B cell (primary cell): ENCODE data around the gene USP6. TPM values are rescaled to one million over a fixed set of nuclear protein-coding genes. Genes with fewer than 3 reads are reported as not detected.
"Not testable (repeated sequence)": the region's sequence is repeated elsewhere in the genome, so short reads cannot be mapped to it uniquely, and the experiment has no call there.

Experiments used
- ATAC-seq: fragments of 200-7000 bp; cut with Tn5 transposase; one replicate; pipeline ENCODE4 v1.10.0; 2021; ENCODE audit warnings: low read depth, mild to moderate bottlenecking, moderate number of reproducible peaks, moderate library complexity
- CTCF ChIA-PET: fragments of 350-600 bp; sonication (Branson Sonifier 250); formaldehyde crosslinking; loops from one replicate; lab custom pipeline; 2021; ENCODE audit warnings: antibody characterized with exemption, inconsistent platforms; lab: Charles Lee
- POLR2A ChIA-PET: fragments of 350-600 bp; sonication (Branson Sonifier 250); formaldehyde crosslinking; loops from one replicate; lab custom pipeline; 2021; ENCODE audit warnings: antibody characterized with exemption; lab: Charles Lee
- DNase-seq: peaks from one replicate; pipeline ENCODE4 v3.0.0; 2013
- H2AFZ ChIP-seq: 2 replicates; pipeline ENCODE4 v1.6.1; 2012; ENCODE audit warnings: mild to moderate bottlenecking, low read depth, low read length; ENCODE audit not compliant: insufficient read depth, poor library complexity, severe bottlenecking
- H3K27ac ChIP-seq, 2 donors: 1 replicate in 1 of 2; 2 replicates in 1 of 2; pipeline ENCODE4 v1.5.1; 2012 to 2013; ENCODE audit warnings: low read length in 2 of 2, mild to moderate bottlenecking in 2 of 2, moderate library complexity in 1 of 2
- H3K27me3 ChIP-seq, 4 experiments: fragments of 200-600 bp in 1 of 4; sonication (generic) in 1 of 4; replicated peaks in 1 of 4; 1 replicate in 2 of 4; 2 replicates in 2 of 4; pipeline versions ENCODE4 v1.6.1 to v1.7.0; 2013 to 2016; ENCODE audit warnings: low read length in 3 of 4, mild to moderate bottlenecking in 2 of 4, mixed read lengths in 1 of 4, moderate library complexity in 1 of 4; ENCODE audit not compliant: insufficient read depth in 4 of 4, control insufficient read depth in 3 of 4; ENCODE audit errors: control extremely low read depth in 1 of 4
- H3K36me3 ChIP-seq, 2 experiments: replicated peaks in 1 of 2; 1 replicate in 1 of 2; 2 replicates in 1 of 2; pipeline versions ENCODE4 v1.6.1 to v1.7.1; 2013; ENCODE audit warnings: low read length in 1 of 2; ENCODE audit not compliant: insufficient read depth in 2 of 2, control insufficient read depth in 1 of 2; ENCODE audit errors: control extremely low read depth in 1 of 2, extremely low read depth in 1 of 2
- H3K4me1 ChIP-seq, 2 donors: fragments of 200-600 bp in 1 of 2; sonication (generic) in 1 of 2; 1 replicate in 1 of 2; 2 replicates in 1 of 2; pipeline versions ENCODE4 v1.5.1 to v1.6.1; 2013 to 2017; ENCODE audit warnings: low read length in 2 of 2; ENCODE audit not compliant: control insufficient read depth in 2 of 2, insufficient read depth in 2 of 2
- H3K4me2 ChIP-seq: replicated peaks from 2 replicates; pipeline ENCODE3; 2012; ENCODE audit warnings: mild to moderate bottlenecking, low read depth, low read length; ENCODE audit not compliant: poor library complexity, severe bottlenecking
- H3K4me3 ChIP-seq, 5 experiments: fragments of 200-600 bp in 1 of 5; sonication (generic) in 1 of 5; 1 replicate in 3 of 5; 2 replicates in 2 of 5; pipeline versions ENCODE4 v1.5.1 to v1.7.0; 2011 to 2016; ENCODE audit warnings: low read length in 4 of 5, mild to moderate bottlenecking in 4 of 5, low read depth in 2 of 5, control low read depth in 1 of 5, moderate library complexity in 1 of 5; ENCODE audit not compliant: insufficient read depth in 1 of 5; ENCODE audit errors: control extremely low read depth in 1 of 5, extremely low read depth in 1 of 5
- H3K79me2 ChIP-seq: fragments of 200-600 bp; sonication (generic); one replicate; pipeline ENCODE4 v1.6.0; 2016; ENCODE audit warnings: low read length; ENCODE audit not compliant: control insufficient read depth, insufficient read depth
- H3K9ac ChIP-seq: fragments of 200-600 bp; sonication (generic); 2 replicates; pipeline ENCODE4 v1.6.1; 2017; ENCODE audit warnings: mild to moderate bottlenecking, low read length, moderate library complexity
- H3K9me3 ChIP-seq, 3 donors: one replicate each; pipeline versions ENCODE4 v1.6.1 to v1.7.1; 2013; ENCODE audit warnings: low read length in 2 of 3; ENCODE audit not compliant: control insufficient read depth in 2 of 3, insufficient read depth in 1 of 3; ENCODE audit errors: control extremely low read depth in 1 of 3
- H4K20me1 ChIP-seq: 2 replicates; pipeline ENCODE4 v1.6.0; 2012; ENCODE audit warnings: mild to moderate bottlenecking, low read length; ENCODE audit not compliant: insufficient read depth, control insufficient read depth, poor library complexity, severe bottlenecking
- H3K27ac Mint-ChIP-seq: one replicate; pipeline ENCODE4 v1.8.0; 2021; ENCODE audit warnings: mixed read lengths
- H3K27me3 Mint-ChIP-seq: one replicate; pipeline ENCODE4 v1.8.0; 2021; ENCODE audit warnings: mixed read lengths
- H3K4me1 Mint-ChIP-seq: one replicate; pipeline ENCODE4 v1.8.0; 2021; ENCODE audit warnings: mixed read lengths
- H3K4me3 Mint-ChIP-seq: one replicate; pipeline ENCODE4 v1.8.0; 2021; ENCODE audit warnings: mixed read lengths
- H3K9me3 Mint-ChIP-seq: one replicate; pipeline ENCODE4 v1.8.0; 2022; ENCODE audit warnings: mixed read lengths; ENCODE audit not compliant: insufficient read depth
- CTCF ChIP-seq: fragments of 200-600 bp; IDR thresholded peaks from one replicate; pipeline ENCODE4 v1.8.0; 2022; ENCODE audit warnings: antibody characterized with exemption, mild to moderate bottlenecking
- EZH2 ChIP-seq: IDR thresholded peaks from 2 replicates; pipeline ENCODE4 v1.6.1; 2012; ENCODE audit warnings: borderline replicate concordance, low read depth, mild to moderate bottlenecking, moderate library complexity, low read length; ENCODE audit not compliant: insufficient read depth, poor library complexity, severe bottlenecking
- whole genome bisulfite sequencing: methylation state at CpG from one replicate; pipeline ENCODE4 v1.1.5; 2013; ENCODE audit warnings: missing lambda C conversion rate; ENCODE audit not compliant: insufficient coverage; 5-methylcytosine and 5-hydroxymethylcytosine counted together
- intact Hi-C: fragments of 100-400 bp; cut with micrococcal nuclease; formaldehyde crosslinking; loops from one replicate; pipeline ENCODE4 v1.10.0; 2022
- polyA plus RNA-seq: library from polyadenylated mRNA; depleted of rRNA; stranded (reverse); fragments of >200 nt; gene quantifications from 2 replicates; pipeline ENCODE4 v1.2.3, GENCODE V29; 2012
- total RNA-seq, 2 donors: library from RNA; stranded (reverse); fragments of 120-200 nt in 1 of 2; gene quantifications; 1 replicate in 1 of 2; 2 replicates in 1 of 2; pipeline versions ENCODE4 v1.2.3 to v1.2.4, GENCODE V29; 2013 to 2022

Gene USP6
- total and polyA plus RNA-seq, 2 donors (not counting 1 experiment from before 2014, with no cell fraction given): 0.36 to 0.47 TPM

- no peak overlapping the region for H2AFZ ChIP-seq
- WGBS: 93% methylated on average over 2 of the region's 3 CpGs
- Mint-ChIP-seq H3K27ac (no peak overlapping the region), H3K27me3 (peaks cover 9% of the 10 kb centered on the region), H3K4me3 (no peak overlapping the region), H3K4me1 (no peaks in the 10 kb centered on the region), H3K9me3 (no peaks in the 10 kb centered on the region)
- H3K4me2 ChIP-seq: no peak overlapping the region
- intact Hi-C loops: no loop called here
- H3K4me3 ChIP-seq: no peak overlapping the region
- no peaks in the 10 kb centered on the region for H3K4me1 ChIP-seq
- DNase-seq: no peak
- no peaks in the 10 kb centered on the region for H3K36me3 ChIP-seq
- H3K27ac ChIP-seq: no peak overlapping the region
- no peaks in the 10 kb centered on the region for H3K79me2 ChIP-seq
- CTCF ChIA-PET: interaction anchor here (0.9 kb wide), 1 partner anchor 38 kb away, joined by 3 read pairs; no protein-coding TSS in a partner anchor
- H3K27me3 ChIP-seq: peaks cover 0 to 4% (median 0%) of the 10 kb centered on the region in 4 experiments
- no peaks in the 10 kb centered on the region for H4K20me1 ChIP-seq
- no peaks in the 10 kb centered on the region for H3K9me3 ChIP-seq
- H3K9ac ChIP-seq: no peak overlapping the region
- POLR2A ChIA-PET: interaction anchor here (0.6 kb wide), 1 partner anchor 40 kb away, joined by 11 read pairs; no protein-coding TSS in a partner anchor
- no peak for ATAC-seq
- TF ChIP-seq EZH2 (no peak), CTCF (no peak)
Measured at GRCh38 chr17:5068236-5068635, 47.6 kb upstream of the USP6 start.

- Histone ChIP-seq H3K9me3 (no peaks in the 10 kb centered on the region), H3K36me3 (no peaks in the 10 kb centered on the region), H3K4me2 (no peak overlapping the region), H3K27ac (no peak overlapping the region), H3K9ac (no peak overlapping the region), H3K4me1 (no peaks in the 10 kb centered on the region), H3K27me3 (no peaks in the 10 kb centered on the region), H3K4me3 (no peak overlapping the region), H2AFZ (no peak overlapping the region), H3K79me2 (no peaks in the 10 kb centered on the region), H4K20me1 (no peaks in the 10 kb centered on the region)
- ATAC-seq: no peak
- CTCF ChIA-PET: no interaction called here
- POLR2A ChIA-PET: interaction anchor here (0.6 kb wide), 1 partner anchor 1298 kb away, joined by 4 read pairs; no protein-coding TSS in a partner anchor
- Mint-ChIP-seq H3K4me1 (no peaks in the 10 kb centered on the region), H3K4me3 (no peak overlapping the region), H3K27ac (no peak overlapping the region), H3K9me3 (no peaks in the 10 kb centered on the region), H3K27me3 (peaks cover 9% of the 10 kb centered on the region)
- intact Hi-C loops: no loop called here
- no peak for DNase-seq
- TF ChIP-seq EZH2: no peak
- TF ChIP-seq CTCF: no peak
- WGBS: 94% methylated on average over 3 of the region's 4 CpGs
Measured at GRCh38 chr17:5069724-5070123, 46.1 kb upstream of the USP6 start.

GRCh38 chr17:5075472-5075871 lies 40.4 kb upstream of the USP6 start:
- H3K27me3 ChIP-seq, H3K36me3 ChIP-seq, H3K27me3 Mint-ChIP-seq, POLR2A ChIA-PET, H3K4me3 ChIP-seq, H3K4me3 Mint-ChIP-seq, H3K9ac ChIP-seq, H3K27ac ChIP-seq, DNase-seq, H2AFZ ChIP-seq, ATAC-seq, H3K4me2 ChIP-seq, H3K9me3 Mint-ChIP-seq, H4K20me1 ChIP-seq: not testable (repeated sequence)
- peak overlapping the region; percentile 22 for H3K27ac Mint-ChIP-seq
- H3K4me1 Mint-ChIP-seq: peaks cover 21% of the 10 kb centered on the region
- CTCF ChIA-PET: interaction anchor here (1.6 kb wide), 1 partner anchor 44 kb away, joined by 4 read pairs; no protein-coding TSS in a partner anchor
- H3K79me2 ChIP-seq: peaks cover 18% of the 10 kb centered on the region
- peaks cover 8 to 21% of the 10 kb centered on the region in 2 donors for H3K4me1 ChIP-seq
- intact Hi-C loops: loop anchor here (5.0 kb wide), 2 partner anchors 43 to 232 kb away; no protein-coding TSS in a partner anchor
- peaks cover 0 to 12% (median 1%) of the 10 kb centered on the region in 3 donors for H3K9me3 ChIP-seq
- WGBS: 100% methylated on average over 3 of the region's 5 CpGs
